GM19468 (cell line): ENCODE data around the gene GDI1.

Source experiments
- ATAC-seq: cut with Tn5 transposase; IDR thresholded peaks from one replicate; pipeline ENCODE4 v1.9.1; 2021; ENCODE audit warnings: mild to moderate bottlenecking, moderate library complexity, moderate number of reproducible peaks; ENCODE audit not compliant: unreplicated experiment; ENCODE audit errors: extremely low read depth

The GDI1 gene

DNA sequence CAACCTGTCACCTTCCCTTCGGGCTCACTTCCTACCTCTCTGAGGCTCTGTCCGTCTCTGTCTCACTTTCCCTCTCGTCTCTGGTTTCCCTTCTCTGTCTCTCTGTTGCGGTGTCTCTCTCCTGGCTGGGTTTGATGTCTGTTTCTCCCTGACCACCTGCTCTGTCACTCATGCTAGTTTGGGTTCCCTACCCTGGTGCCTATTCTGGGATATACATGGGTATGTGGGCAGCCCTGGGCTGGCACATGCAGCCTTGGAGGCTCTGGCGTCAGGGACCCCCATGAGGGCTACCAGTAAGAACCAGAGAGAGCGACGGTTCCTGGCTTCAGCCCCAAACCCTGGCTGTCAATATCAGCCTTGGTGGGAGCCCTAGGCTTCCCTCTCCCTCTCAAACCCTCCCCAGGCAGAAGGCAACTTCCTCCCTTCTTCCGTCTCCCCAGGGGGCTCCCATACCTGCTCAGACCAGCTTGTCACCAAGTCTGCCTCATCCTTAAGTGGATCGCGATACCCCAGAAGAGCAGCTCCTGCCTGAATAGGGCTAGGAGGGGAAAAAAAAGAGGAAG is 28.2 kb upstream of the GDI1 start:
- no peak for ATAC-seq

DNA sequence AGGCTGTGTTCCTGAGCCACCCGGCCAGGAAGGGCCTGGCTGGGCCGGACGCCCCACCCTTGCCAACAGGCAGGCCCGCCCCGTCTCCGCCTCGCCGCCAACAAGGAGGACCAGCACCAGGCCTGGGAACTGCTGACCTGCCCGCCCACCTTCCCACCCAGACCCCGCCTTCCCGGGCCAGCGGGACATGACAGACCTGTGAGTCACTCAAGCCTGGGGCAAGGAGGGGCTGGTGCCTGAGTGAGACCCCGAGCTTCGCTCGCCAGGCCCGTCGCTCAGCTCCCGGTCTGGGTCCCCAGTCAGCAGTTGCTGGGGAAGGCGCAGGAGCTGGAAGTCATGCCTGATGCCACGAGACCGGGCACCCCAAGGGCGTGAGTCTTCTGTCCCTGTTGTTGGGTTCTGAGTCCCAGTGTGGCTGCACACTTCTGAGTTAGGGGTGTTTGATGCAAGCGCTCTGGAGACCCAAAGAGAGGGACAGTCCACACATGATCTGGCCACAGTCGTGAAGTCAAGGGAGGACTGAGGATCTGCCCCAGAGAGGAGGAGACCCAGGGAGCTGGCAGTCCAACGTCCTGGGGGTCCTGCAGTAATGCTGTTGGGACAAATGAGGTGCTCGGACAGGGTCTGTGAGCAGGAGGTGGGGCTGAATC is 27.6 kb upstream of the GDI1 start, which contains the start of gene DNASE1L1:
DNASE1L1 (minus strand) TSS at position 33 of the 650 bp plus-strand sequence. CDS start 3,686 bp downstream, outside the sequence.
- no peak for ATAC-seq

DNA sequence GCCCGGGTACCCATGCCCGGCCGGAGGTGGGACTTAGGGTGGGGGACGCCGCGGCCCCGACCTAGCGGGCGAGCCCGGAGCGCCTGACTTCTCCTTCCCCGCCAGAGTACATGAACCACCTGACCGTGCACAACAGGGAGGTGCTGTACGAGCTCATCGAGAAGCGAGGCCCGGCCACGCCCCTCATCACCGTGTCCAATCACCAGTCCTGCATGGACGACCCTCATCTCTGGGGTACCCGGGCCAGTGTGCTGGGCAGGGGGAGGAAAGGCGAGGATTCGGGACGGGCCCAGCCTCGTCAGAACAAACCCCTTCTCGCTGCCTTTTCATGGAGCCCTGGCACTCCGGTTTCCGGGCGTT is 25.0 kb upstream of the GDI1 start:
- no peak for ATAC-seq

DNA sequence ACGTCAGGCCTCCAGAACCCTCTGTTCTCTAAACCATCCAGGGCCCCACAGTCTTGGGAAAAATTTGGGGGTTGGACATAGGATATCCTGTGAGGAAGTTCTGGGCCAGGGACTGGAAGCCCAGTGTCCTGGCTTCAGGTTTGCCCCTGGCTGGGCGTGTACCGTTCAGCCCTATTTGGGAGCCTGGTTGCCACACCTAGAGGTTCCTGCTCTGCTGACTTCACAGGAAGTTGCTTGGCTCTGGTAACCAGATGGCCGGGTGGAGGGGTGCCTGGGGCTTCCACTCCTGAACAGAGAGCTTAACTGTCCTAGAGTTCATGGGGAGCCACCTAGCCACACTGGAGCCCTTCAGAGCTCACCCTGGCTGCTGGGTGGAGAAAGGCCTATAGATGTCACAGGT is 24.5 kb upstream of the GDI1 start:
- ATAC-seq = no peak

DNA sequence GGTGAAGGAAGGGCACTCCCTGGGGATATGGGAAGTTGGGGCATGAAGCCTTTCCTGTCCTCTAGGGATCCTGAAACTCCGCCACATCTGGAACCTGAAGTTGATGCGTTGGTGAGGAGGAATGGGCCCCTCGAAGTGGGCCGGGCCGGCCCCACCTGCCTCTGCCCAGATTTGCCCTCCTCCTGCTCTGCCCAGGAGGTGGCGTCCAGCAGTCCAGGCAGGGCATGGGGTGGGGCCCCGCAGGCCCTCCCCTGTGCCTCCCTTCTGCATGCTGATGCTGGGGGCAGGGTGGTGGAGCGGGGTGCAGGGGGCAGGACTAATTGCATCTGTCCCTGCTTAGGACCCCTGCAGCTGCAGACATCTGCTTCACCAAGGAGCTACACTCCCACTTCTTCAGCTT is 23.8 kb upstream of the GDI1 start:
- no peak for ATAC-seq

DNA sequence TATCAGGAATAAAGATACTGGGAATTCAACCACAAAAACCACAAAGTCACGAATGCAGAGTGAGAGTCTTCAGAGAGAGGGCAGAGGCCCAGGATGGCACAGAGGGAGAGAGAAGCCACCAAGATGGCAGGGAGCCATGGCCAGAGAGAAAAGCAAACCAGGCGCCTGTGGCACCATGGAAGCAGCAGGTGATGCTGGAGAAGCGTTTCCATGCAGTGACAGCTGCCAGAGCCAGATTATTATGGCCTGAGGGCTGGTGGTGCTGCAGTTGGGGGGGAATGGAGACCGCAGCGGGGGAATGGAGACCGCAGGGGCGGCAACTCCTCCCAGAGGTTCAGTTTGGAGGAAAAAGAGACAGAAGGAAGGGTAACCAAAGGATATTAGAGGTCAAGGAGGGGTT is 19.8 kb upstream of the GDI1 start:
- ATAC-seq = no peak

DNA sequence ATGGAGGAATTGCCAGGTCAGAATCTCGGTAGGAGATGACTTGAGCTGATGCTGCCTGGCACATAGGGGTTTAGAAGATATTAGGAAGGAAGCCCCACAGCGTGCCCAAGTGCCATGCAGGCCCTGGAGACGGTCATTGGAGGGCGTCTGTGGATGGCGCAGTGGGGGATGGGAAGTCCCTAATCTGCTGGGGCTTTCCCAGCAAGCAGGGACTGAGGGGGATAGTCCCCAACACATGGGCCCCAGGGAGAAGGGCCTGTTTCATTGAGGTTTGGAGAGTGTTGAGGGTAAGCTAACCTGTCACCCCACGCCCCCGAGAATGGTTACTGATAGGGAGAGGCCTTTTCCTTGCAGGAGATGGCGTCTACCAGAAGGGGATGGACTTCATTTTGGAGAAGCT is 17.8 kb upstream of the GDI1 start:
- ATAC-seq = no peak

DNA sequence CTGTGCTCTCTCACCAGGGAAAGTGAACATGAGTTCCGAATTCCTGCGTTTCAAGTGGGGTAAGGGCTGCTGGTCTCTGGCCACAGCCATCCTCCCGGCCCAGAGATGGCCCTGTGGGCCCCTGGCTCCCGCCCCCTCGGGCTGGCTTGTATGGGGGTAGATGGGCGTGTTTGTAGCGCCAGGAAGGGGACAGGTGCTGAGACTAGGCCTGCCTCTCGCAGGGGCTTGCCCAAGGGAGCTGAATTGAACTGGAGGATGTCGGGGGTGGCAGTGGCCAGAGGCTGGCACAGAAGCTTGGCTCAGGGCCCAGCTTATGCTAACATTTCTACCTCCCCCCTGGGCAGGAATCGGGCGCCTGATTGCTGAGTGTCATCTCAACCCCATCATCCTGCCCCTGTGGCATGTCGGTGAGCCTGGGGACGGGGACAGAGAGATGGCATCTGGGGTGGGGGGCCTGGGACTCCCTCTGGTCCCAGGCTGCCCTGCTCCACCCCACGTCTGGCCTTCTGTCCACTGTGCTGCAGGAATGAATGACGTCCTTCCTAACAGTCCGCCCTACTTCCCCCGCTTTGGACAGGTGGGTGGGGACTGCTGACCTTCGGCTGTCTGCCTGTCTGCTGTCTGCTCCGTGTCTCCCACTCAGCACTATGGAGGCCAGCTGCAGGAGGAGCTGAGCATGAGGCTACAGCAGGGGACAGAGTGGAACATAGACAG is 17.1 kb upstream of the GDI1 start:
- ATAC-seq = no peak

DNA sequence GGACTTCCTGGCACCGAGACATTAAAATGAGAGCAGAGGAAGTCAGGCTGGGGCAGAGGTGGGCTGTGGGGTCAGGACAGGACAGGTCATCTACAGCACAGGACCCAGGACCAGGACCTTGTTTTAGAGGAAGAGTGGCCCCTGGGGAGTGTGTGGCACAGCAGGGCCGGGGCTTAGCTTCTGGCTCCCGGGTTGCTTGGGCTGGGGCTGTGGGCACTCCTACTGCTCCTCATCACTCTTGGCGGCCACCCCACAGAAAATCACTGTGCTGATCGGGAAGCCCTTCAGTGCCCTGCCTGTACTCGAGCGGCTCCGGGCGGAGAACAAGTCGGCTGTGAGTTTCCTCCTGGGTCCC is 16.6 kb upstream of the GDI1 start:
- ATAC-seq = no peak

DNA sequence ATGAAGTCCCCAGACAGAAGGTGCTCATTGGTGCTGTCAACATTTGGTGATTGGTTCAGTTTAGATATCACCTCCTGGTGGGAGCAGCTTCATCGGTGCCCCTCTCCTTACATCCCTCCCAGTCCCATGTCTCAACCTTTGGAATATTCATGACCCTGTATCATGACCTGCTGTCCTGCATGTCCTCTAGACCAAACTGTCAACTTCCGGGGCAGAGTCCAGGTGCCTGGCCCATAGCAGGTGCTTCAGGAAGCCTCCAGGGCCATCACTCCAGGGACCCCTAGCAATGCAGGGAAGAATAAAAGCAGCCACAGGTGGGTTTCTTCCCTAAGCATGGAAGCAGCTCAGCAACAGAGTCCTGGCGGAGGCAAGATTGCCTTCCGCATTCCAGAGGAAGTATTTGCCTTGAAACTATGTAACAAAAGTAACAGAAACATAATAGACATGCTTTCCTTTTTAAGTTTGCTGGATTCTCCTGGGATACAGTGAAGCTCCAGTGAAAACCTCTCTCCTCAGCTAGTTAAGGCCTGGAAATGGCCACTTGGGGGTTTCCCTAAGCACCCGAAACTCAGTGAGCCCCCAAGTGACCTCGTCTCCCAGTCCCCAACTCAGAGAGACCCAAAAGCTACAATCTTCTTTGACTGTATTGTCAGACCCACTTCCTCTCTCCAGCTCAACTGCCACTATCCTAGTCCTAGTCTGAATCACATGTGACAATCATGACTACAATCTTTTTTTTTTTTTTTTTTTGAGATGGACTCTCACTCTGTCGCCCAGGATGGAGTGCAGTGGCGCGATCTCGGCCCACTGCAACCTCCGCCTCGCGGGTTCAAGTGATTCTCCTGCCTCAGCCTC is 9.8 kb upstream of the GDI1 start:
- ATAC-seq = no peak

DNA sequence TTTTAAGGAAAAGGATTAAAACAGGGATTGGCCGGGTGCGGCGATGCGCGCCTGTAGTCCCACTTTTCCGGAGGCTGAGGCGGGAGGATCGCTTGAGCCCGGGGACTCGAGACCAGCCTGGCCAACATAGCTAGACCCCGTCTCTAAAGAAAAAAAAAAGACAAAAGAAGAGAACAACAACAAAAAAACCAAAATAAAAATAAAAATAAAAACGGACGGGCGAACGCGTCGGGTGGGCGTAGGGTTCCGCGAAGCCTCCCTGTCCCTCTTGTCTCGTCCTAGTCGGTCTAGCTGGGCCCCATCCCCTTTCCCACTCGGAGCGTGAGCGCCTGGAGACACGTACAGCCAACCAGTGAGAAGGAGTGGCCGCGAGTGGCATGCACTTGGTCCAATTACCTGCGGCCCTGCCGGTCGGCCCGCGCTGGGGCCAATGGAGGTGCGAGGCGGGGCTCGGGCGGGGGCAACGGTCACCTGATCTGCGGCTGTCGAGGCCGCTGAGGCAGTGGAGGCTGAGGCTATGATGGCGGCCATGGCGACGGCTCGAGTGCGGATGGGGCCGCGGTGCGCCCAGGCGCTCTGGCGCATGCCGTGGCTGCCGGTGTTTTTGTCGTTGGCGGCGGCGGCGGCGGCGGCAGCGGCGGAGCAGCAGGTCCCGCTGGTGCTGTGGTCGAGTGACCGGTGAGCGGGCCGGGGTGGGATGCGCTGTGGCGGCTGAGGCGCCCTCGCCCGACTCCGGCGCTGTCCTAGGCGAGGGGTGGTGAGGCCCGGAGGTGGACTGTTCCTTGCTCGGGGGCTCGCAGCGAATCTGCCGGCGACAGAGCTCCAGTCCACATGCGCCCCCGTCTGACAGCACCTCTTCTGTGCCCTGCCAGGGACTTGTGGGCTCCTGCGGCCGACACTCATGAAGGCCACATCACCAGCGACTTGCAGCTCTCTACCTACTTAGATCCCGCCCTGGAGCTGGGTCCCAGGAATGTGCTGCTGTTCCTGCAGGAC is 8.5 kb upstream of the GDI1 start, which contains the start of gene ATP6AP1:
ATP6AP1 (plus strand) TSS at position 502 of the 996 bp plus-strand sequence; CDS start at position 518, 16 bp downstream.
- peak; percentile 77 for ATAC-seq

DNA sequence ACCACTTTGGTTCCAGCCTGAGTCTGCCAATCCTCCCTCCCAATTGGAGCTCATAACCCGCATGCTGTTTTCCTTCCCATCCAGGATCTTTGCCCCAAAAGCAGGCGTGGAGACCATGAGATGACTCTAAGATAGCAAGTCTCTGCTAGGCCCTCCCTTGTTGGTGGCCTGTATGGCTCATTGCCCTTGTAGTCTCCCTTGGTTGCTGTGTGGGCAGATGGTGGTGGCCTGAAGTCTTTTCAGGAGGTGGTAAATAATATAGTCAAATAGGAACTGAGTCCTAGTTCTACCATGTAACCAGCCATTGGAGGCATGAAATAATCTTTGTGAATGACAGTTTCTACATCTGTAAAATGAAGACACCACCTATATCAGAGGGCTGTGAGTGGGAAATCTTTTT is 7.2 kb upstream of the GDI1 start:
- ATAC-seq = no peak

DNA sequence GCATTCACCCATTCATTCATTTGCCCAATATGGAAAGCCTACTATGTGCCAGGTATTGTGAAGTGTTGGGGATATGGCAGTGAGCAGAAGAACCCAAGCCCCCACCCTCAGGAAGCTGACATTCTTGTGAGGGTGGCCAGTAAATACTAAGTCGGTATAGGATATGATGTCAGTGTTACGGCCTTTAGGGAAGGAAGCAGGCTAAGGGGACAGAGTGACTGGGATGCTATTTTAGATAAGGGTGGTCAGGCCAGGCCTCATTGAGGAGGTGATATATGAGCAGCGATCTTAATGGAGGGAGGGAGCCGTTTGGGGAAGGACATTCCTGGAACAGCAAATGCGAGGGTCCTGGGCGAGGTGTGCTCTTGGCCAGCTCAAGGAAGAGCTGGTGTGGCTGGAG is 6.5 kb upstream of the GDI1 start:
- no peak for ATAC-seq

DNA sequence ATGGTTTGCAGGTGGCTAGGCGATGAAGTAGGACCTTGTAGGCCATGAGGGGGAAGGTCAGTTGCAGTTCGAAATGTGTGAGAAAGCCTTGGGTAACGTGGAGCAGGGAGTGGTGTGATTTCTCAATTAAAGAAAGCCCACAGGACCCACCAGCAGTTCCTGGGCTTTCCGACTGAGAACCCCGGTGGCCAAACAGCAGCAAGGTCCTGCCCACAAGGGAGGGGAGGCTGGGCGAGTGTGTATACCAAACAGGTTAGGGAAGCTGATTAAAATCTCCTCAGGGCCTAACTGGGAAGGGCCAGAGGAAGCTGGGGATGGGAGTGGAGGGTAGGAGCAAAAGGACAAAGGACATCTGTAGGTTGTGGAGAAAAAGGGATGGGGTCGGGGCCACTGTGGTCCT is 6.0 kb upstream of the GDI1 start:
- no peak for ATAC-seq

DNA sequence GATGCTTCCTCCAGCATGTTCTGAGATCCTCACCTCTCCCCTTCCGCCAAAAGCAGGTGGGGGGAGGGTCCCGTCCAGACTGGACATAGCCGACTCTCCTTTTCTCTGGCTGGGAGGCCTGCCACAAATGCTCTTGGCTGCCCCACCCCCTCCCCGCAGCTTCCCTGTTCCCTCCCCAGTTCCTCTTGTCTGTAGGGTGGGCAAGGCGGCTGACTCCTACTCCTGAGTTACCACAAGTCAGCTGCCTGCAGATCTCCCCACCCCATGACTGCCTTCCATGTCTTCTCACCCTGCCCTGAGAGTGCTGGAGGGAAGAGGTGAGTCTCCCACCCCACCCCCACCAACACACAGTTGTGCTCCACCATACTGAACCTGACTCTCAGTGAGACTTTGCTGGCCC is 5.6 kb upstream of the GDI1 start:
- no peak for ATAC-seq

DNA sequence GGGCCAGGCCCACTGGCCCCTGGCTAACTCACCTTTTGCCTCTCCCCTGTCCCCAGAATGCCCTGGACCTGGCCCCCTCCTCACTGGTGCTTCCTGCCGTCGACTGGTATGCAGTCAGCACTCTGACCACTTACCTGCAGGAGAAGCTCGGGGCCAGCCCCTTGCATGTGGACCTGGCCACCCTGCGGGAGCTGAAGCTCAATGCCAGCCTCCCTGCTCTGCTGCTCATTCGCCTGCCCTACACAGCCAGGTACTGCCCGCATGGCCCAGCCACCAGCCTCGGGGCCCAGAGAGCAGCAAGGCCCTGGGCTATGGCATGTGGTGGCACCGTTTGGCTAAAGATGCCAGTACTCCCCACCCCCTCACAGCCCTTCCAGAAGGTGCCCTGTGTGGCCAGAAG is 4.7 kb upstream of the GDI1 start:
- no peak for ATAC-seq

DNA sequence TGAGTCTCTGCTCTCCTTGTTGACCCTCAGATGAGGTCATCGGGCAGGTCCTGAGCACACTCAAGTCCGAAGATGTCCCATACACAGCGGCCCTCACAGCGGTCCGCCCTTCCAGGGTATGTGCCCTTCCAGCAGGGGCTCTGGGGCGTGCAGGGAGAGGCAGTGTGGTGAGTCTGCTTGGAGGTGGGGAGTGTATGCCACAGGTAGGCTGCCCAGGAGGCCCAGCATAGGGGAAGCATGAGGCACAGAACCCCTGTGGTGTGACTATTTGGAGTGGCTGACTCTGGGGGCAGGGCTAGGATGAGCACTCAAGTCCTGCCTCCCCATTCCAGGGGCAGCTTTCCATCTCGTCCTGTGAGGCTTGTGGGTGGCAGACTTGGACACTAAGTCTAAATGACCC is 3.3 kb upstream of the GDI1 start:
- ATAC-seq = no peak

DNA sequence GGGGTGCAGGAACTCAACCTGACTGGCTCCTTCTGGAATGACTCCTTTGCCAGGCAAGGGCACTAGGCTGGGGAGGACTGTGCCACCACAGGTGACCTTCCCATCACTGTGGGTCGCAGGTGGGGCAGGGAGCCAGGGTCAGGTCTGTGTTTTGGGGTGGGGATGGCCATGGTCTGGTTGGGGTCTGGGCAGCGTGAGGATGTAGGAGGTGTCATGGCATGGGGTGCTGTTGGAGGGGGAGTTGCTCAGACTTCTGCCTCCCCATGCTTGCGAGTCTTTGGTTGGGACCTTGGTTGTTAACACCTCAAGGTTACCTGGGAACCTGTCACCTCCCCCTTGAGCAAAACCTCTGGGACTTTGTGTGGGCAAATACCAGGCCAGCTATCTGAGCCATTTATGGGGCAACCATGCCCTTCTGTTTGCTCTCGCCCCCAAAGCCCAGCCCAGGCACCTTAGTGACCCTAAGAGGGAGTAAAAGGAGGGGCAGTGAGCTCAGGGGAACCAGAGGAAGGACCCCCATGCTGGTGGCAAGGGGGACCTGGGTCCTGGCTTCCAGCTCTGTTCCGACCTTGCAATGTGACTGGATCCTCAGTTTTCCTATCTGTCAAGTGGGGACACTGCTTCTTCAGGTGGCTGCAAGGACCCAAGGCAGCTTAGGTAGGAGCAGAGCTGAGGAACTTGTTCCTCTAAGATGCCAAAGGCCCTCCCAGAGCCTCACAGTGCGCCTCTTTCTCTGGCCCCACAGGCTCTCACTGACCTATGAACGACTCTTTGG is 2.4 kb upstream of the GDI1 start:
- no peak for ATAC-seq

DNA sequence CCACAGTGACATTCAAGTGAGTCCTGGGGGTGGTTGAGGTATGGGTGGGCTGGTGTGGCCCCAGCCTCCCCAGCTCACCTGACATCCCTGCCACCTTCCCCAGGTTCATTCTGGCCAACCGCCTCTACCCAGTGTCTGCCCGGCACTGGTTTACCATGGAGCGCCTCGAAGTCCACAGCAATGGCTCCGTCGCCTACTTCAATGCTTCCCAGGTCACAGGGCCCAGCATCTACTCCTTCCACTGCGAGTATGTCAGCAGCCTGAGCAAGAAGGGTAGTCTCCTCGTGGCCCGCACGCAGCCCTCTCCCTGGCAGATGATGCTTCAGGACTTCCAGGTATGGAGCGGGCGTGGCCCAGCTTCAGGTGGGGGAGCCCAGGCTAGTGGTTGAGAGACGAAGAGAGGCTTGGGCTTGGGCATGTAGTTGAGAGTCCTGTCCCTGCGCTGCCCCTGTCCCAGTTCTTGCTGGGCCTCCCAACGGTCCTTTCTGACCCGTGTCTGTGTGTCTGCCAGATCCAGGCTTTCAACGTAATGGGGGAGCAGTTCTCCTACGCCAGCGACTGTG is 1.7 kb upstream of the GDI1 start:
- no peak for ATAC-seq
